RWPE2 (cell line): ENCODE results near the gene SLC20A1.

ENCODE experiments used
- ATAC-seq: fragments of 200-7000 bp; cut with Tn5 transposase; 3 replicates; pipeline ENCODE4 v1.9.1; 2021; ENCODE audit warnings: low read depth
- DNase-seq: peaks from one replicate; pipeline ENCODE4 v3.0.0-alpha.2; 2020; ENCODE audit warnings: low spot score
- H3K27ac ChIP-seq: fragments of 450-650 bp; 2 replicates; pipeline ENCODE4 v1.5.1; 2017; ENCODE audit warnings: mild to moderate bottlenecking; ENCODE audit not compliant: poor library complexity, severe bottlenecking
- H3K27me3 ChIP-seq: fragments of 250-450 bp; sonication (Bioruptor Pico); 2 replicates; pipeline ENCODE4 v1.5.1; 2021; ENCODE audit warnings: mild to moderate bottlenecking, moderate library complexity; ENCODE audit not compliant: insufficient read depth, poor library complexity, severe bottlenecking
- H3K36me3 ChIP-seq: fragments of 250-450 bp; sonication (Bioruptor Pico); 2 replicates; pipeline ENCODE4 v1.5.1; 2020; ENCODE audit warnings: low read depth, mild to moderate bottlenecking, moderate library complexity
- H3K4me1 ChIP-seq: fragments of 250-450 bp; sonication (Bioruptor Pico); 2 replicates; pipeline ENCODE4 v1.5.1; 2021; ENCODE audit warnings: mild to moderate bottlenecking, moderate library complexity; ENCODE audit not compliant: insufficient read depth, poor library complexity, severe bottlenecking
- H3K4me3 ChIP-seq: fragments of 250-450 bp; sonication (Bioruptor Pico); 2 replicates; pipeline ENCODE4 v1.5.1; 2021; ENCODE audit warnings: mild to moderate bottlenecking, moderate library complexity; ENCODE audit not compliant: severe bottlenecking
- H3K9me3 ChIP-seq: fragments of 250-450 bp; sonication (Bioruptor Pico); 2 replicates; pipeline ENCODE4 v1.5.1; 2021; ENCODE audit warnings: mild to moderate bottlenecking, moderate library complexity; ENCODE audit not compliant: severe bottlenecking
- CTCF ChIP-seq: fragments of 450-650 bp; IDR thresholded peaks from one replicate; pipeline ENCODE4 v1.5.1; 2017; ENCODE audit warnings: mild to moderate bottlenecking, moderate library complexity; ENCODE audit not compliant: poor library complexity, severe bottlenecking

Gene SLC20A1

GRCh38 chr2:112710956-112711750 lies 65.4 kb downstream of the SLC20A1 start:
- Histone ChIP-seq H3K4me1 (peaks cover 7% of the 10 kb centered on the region), H3K36me3 (no peaks in the 10 kb centered on the region), H3K9me3 (no peaks in the 10 kb centered on the region), H3K4me3 (no peak overlapping the region), H3K27ac (no peak overlapping the region), H3K27me3 (no peaks in the 10 kb centered on the region)
- no peak for TF ChIP-seq CTCF
- ATAC-seq, result no peak
- DNase-seq, result no peak

- no peak for DNase-seq
- H3K4me1 ChIP-seq, result no peaks in the 10 kb centered on the region
- no peak for ATAC-seq
- no peak overlapping the region for H3K4me3 ChIP-seq
- H3K27ac ChIP-seq, result no peak overlapping the region
- H3K36me3 ChIP-seq, result no peaks in the 10 kb centered on the region
- H3K9me3 ChIP-seq, result no peaks in the 10 kb centered on the region
- TF ChIP-seq CTCF, result no peak
- no peaks in the 10 kb centered on the region for H3K27me3 ChIP-seq
Observed at GRCh38 chr2:112712465-112712864, 66.7 kb downstream of the SLC20A1 start.

GRCh38 chr2:112712903-112713584 lies 67.3 kb downstream of the SLC20A1 start:
- Histone ChIP-seq H3K36me3 (no peaks in the 10 kb centered on the region), H3K4me1 (no peaks in the 10 kb centered on the region), H3K27ac (no peak overlapping the region), H3K27me3 (no peaks in the 10 kb centered on the region), H3K4me3 (no peak overlapping the region), H3K9me3 (no peaks in the 10 kb centered on the region)
- no peak for ATAC-seq
- no peak for TF ChIP-seq CTCF
- no peak for DNase-seq
